Lower leg skin (tissue), 3 donors: Measurements from ENCODE around the gene ALMS1.

ENCODE experiments used
- POLR2A ChIP-seq, 2 donors: fragments of 450-650 bp; IDR thresholded peaks; one replicate each; pipeline ENCODE4 v1.6.1; 2016 to 2017; ENCODE audit warnings: antibody characterized with exemption in 2 of 2, mild to moderate bottlenecking in 1 of 2, moderate library complexity in 1 of 2
- TF ChIP-seq, protein P1 (sequence below), 3 donors: fragments of 450-650 bp; IDR thresholded peaks; one replicate each; pipeline ENCODE4 v1.5.1; 2016; ENCODE audit warnings: antibody characterized with exemption in 3 of 3, mild to moderate bottlenecking in 3 of 3, moderate library complexity in 2 of 3

DNA sequence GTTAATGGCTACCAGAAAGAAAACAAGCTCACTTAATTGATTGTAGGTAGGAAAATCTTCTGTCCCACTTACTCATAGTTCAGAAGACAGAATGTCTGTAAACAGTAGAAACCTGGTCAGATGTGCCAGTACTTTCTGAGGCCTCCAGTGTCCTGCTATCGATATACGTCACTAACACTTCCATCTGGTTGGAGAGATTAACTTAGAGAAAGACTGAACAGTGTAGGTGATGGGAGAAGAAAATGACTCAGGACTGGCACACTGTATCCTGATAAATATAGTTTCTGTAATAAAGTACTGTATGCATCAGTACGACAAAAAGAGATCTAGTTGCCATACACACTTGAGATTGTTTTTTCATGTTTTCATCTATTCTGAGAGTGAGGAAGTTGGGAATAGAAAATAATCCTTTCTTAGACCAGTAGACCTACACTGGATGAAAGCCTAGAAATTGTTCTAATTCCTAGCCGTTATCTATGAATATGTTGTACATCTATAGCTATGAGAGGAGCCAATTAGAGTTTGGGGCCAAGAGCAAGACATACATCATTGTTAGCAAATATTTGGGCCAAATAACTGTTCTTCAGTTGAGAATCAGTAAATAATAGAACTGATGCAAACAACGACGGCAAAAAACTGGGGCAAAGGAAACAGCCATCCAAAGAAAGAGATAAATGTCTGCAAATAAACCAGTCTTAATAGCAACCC, 150.7 kb downstream of the ALMS1 start:
- TF ChIP-seq, protein P1, sequence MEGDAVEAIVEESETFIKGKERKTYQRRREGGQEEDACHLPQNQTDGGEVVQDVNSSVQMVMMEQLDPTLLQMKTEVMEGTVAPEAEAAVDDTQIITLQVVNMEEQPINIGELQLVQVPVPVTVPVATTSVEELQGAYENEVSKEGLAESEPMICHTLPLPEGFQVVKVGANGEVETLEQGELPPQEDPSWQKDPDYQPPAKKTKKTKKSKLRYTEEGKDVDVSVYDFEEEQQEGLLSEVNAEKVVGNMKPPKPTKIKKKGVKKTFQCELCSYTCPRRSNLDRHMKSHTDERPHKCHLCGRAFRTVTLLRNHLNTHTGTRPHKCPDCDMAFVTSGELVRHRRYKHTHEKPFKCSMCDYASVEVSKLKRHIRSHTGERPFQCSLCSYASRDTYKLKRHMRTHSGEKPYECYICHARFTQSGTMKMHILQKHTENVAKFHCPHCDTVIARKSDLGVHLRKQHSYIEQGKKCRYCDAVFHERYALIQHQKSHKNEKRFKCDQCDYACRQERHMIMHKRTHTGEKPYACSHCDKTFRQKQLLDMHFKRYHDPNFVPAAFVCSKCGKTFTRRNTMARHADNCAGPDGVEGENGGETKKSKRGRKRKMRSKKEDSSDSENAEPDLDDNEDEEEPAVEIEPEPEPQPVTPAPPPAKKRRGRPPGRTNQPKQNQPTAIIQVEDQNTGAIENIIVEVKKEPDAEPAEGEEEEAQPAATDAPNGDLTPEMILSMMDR (IDR thresholded peaks at IDR 0.05), result no peak
- TF ChIP-seq POLR2A (IDR thresholded peaks at IDR 0.05), result no peak
